AG09319 (cell line): ENCODE results near the gene DNAJB5.
"Not testable (repeated sequence)": the region's sequence is repeated elsewhere in the genome, so short reads cannot be mapped to it uniquely, and the experiment has no call there.

Source experiments
- DNase-seq: peaks from one replicate; pipeline ENCODE4 v3.0.0-alpha.2; 2010; ENCODE audit warnings: low read depth; ENCODE audit errors: extremely low read depth
- TF ChIP-seq, protein P1 (sequence below): IDR thresholded peaks from 2 replicates; pipeline ENCODE4 v1.5.1; 2011; ENCODE audit warnings: low read depth, mild to moderate bottlenecking, inconsistent platforms, low read length, moderate library complexity

The DNAJB5 gene

GRCh38 chr9:34989003-34989945 lies at the start of gene DNAJB5:
TSS of gene DNAJB5 (plus strand) at chr9:34989745. CDS start at chr9:34990631, 886 bp downstream.
- TF ChIP-seq, protein P1, sequence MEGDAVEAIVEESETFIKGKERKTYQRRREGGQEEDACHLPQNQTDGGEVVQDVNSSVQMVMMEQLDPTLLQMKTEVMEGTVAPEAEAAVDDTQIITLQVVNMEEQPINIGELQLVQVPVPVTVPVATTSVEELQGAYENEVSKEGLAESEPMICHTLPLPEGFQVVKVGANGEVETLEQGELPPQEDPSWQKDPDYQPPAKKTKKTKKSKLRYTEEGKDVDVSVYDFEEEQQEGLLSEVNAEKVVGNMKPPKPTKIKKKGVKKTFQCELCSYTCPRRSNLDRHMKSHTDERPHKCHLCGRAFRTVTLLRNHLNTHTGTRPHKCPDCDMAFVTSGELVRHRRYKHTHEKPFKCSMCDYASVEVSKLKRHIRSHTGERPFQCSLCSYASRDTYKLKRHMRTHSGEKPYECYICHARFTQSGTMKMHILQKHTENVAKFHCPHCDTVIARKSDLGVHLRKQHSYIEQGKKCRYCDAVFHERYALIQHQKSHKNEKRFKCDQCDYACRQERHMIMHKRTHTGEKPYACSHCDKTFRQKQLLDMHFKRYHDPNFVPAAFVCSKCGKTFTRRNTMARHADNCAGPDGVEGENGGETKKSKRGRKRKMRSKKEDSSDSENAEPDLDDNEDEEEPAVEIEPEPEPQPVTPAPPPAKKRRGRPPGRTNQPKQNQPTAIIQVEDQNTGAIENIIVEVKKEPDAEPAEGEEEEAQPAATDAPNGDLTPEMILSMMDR: no peak
- peak; percentile 100 for DNase-seq

DNA sequence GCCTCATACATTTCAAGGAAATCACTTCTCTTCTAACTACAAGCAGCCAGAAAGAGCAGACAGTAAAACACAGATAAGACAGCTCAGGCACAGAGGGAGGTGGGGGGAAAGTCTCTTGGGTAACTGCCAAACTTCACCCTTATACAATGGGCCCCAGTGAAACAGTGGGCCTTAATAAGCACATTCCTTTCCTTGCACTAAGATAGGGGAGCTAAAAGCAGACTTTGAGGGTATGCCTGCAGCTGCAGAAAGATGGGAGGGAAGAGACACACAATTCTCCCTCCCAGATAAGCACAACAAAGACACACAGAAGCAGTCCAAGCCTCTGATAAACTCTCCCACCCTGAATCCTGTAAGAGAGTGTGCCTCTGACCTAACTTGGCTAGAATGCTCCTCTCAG lies 49.6 kb upstream of the DNAJB5 start:
- not testable (repeated sequence) for DNase-seq

DNA sequence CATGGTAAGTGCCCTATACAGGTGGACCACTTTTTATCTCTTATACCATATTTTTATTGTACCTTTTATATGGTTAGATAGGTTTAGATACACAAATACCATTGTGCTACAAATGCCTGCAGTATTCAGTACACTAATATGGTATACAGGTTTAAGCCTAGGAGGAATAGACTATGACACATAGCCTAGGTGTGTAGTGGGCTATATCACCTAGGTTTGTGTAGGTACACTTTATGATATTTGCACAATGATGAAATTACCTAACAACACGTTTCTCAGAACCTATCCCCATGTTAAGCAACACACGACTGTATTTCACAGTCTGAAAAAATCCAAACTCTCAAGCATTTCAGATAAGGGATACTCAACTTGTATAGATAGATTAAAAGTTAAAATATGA lies 41.1 kb upstream of the DNAJB5 start:
- TF ChIP-seq, protein P1: no peak

DNA sequence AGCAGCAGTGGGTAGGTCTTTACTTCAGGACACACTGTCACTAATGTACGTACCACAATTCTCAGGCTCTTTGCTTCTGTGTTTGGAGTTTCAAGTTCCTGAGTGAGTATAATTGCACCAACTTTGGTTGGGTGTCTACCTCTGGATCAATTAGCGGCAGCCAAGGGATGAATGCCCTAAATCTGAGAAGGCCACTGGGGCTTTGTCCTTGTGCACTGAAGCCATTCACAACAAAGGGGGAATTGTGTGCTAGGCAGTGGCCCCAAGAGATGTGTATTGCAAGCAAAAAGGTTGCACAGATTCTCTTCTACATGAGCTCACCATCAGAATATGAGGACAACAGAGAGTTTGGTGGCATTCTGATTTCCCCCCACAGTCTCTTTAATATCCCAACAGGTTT lies 35.3 kb upstream of the DNAJB5 start:
- DNase-seq: no peak
- TF ChIP-seq, protein P1: no peak

More for the DNA sequence above, 41.1 kb upstream of the DNAJB5 start:
- no peak for DNase-seq

- DNase-seq: not testable (repeated sequence)
Observed at GRCh38 chr9:34956066-34956465, 33.5 kb upstream of the DNAJB5 start.

- TF ChIP-seq, protein P1: no peak
Observed at GRCh38 chr9:34956648-34957047, 32.9 kb upstream of the DNAJB5 start.

GRCh38 chr9:34957492-34958410 lies 31.8 kb upstream of the DNAJB5 start, which contains the start of gene PHF24:
TSS of gene PHF24 (plus strand) at chr9:34958285. CDS start at chr9:34971299, 13,014 bp downstream.
- DNase-seq: no peak
- TF ChIP-seq, protein P1: no peak

More at GRCh38 chr9:34956648-34957047, 32.9 kb upstream of the DNAJB5 start:
- no peak for DNase-seq
